ENCODE measurements around the gene RAB30. TPM values are rescaled to one million over a fixed set of nuclear protein-coding genes. Genes with fewer than 3 reads are reported as not detected.

Gene RAB30
- total RNA-seq, 3 donors from 2014 or later: 10.5 to 12.4 (median 11.3) TPM

DNA sequence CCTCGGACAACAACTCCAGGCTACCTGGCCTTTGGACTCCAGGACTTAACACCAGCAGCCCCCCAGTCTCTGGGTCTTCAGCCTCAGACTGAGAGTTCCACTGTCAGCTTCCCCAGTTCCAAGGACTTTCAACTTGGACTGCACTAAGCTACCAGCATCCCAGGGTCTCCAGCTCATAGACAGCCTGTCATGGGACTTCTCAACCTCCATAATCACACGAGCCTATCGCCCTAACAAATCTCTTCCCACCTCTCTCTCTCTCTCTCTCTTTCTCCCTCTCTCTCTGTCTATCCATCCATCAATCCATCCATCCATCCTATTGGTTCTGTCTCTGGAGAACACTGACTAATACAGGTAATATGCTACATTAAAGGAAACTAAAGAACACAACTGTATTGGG is 10.7 kb downstream of the RAB30 start:
- no peak overlapping the region for H3K4me3 Mint-ChIP-seq
- ATAC-seq (no peak), DNase-seq (no peak)
- H3K27me3 Mint-ChIP-seq (ENCODE audit: low read depth): no peaks in the 10 kb centered on the region
- peaks cover 11% of the 10 kb centered on the region for H3K36me3 Mint-ChIP-seq (ENCODE audit: insufficient read depth)
- peaks cover 5% of the 10 kb centered on the region for H3K9me3 Mint-ChIP-seq
- peaks cover 49% of the 10 kb centered on the region for H3K4me1 Mint-ChIP-seq (ENCODE audit: low read depth)

DNA sequence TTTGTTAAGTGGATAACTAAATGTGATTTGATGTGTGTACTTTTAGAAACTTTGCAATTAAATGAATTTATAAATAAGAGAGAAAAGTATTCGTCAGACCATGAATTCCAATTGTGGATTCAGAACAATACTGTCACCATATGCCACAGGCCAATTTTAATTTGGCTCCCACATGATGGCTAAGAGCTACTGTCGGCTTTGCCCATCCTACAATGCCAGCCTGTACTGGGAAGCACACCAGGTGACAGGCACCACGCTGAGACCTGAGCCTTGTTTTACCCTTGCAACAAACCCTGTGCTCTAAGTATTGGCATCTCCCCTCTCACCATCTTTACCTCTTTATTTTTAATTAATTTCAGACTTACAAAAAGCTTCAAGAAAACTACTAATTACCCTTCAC is 14.0 kb downstream of the RAB30 start:
- H3K27me3 Mint-ChIP-seq (ENCODE audit: low read depth): no peaks in the 10 kb centered on the region
- H3K36me3 Mint-ChIP-seq (ENCODE audit: insufficient read depth): peaks cover 23% of the 10 kb centered on the region
- no peak for ATAC-seq
- no peak for DNase-seq
- H3K9me3 Mint-ChIP-seq: peaks cover 10% of the 10 kb centered on the region
- no peak overlapping the region for H3K4me3 Mint-ChIP-seq
- H3K4me1 Mint-ChIP-seq (ENCODE audit: low read depth): peaks cover 56% of the 10 kb centered on the region

DNA sequence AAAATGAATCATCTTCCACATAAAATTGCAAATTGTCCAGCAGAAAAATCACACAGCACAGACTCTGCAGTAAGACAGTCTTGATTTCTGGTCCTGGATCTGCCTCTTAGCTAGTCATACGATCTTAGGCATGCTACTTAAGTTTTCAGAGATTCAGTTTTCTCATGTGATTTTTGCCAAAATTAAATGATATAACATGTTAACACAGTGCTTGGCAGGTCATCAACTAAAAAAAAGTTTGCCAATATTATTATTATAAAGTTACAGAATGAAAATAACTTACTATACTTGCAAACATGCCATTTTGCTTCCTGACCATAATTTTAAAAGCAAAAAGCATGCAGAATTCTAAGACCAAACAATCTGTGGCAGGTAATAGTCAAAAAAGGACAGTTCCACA is 15.1 kb downstream of the RAB30 start:
- peaks cover 12% of the 10 kb centered on the region for H3K9me3 Mint-ChIP-seq
- DNase-seq: no peak
- H3K27me3 Mint-ChIP-seq (ENCODE audit: low read depth): no peaks in the 10 kb centered on the region
- H3K36me3 Mint-ChIP-seq (ENCODE audit: insufficient read depth): peaks cover 22% of the 10 kb centered on the region
- ATAC-seq: no peak
- peaks cover 47% of the 10 kb centered on the region for H3K4me1 Mint-ChIP-seq (ENCODE audit: low read depth)
- H3K4me3 Mint-ChIP-seq: no peak overlapping the region

DNA sequence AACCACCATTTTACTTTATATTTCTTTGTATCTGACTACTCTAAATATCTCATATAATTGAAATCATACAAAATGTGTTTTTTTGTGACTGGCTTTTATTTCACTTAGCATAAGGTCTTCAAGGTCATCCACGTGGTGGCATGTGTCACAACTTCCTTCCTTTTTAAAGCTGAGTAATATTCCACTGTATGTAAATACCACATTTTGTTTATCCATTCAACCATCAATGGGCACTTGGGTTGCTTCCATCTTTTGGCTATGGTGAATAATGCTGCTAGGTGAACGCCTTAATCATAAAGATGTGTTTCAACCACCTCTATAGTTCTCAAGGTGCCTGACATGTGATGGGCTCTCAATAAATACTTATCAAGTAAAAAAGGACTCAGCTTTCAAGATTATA is 15.5 kb downstream of the RAB30 start:
- peaks cover 16% of the 10 kb centered on the region for H3K9me3 Mint-ChIP-seq
- ATAC-seq: peak; percentile 37 to 63
- no peak for DNase-seq
- peaks cover 45% of the 10 kb centered on the region for H3K4me1 Mint-ChIP-seq (ENCODE audit: low read depth)
- H3K4me3 Mint-ChIP-seq: no peak overlapping the region
- no peaks in the 10 kb centered on the region for H3K27me3 Mint-ChIP-seq (ENCODE audit: low read depth)
- H3K36me3 Mint-ChIP-seq (ENCODE audit: insufficient read depth): peaks cover 24% of the 10 kb centered on the region

DNA sequence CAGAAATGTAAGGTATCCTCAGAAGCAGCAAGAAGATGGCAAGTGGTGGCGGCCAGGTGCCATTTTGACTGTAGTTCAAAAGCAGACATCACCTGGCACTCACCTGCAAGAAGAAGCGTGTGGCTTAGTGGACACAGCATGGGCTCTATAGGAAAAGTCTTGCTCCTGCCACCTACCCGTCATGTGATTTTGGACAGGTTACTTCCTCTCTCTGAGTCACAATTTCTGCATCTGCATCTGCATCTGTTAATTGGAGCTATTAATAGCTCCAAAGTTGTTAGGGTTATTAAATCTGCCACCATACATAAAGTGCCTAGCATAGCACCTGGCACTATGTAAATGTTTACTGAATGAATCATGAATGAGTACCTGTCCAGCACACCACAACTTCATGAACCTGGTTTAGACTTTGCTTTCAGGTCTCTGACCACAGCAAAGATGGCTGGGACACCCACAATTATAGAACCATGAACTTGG is 16.8 kb downstream of the RAB30 start:
- Mint-ChIP-seq H3K36me3 (ENCODE audit: insufficient read depth) (peaks cover 20% of the 10 kb centered on the region), H3K4me3 (no peak overlapping the region), H3K9me3 (peaks cover 18% of the 10 kb centered on the region), H3K27me3 (ENCODE audit: low read depth) (no peaks in the 10 kb centered on the region), H3K4me1 (ENCODE audit: low read depth) (peaks cover 42% of the 10 kb centered on the region)
- no peak for ATAC-seq
- no peak for DNase-seq

DNA sequence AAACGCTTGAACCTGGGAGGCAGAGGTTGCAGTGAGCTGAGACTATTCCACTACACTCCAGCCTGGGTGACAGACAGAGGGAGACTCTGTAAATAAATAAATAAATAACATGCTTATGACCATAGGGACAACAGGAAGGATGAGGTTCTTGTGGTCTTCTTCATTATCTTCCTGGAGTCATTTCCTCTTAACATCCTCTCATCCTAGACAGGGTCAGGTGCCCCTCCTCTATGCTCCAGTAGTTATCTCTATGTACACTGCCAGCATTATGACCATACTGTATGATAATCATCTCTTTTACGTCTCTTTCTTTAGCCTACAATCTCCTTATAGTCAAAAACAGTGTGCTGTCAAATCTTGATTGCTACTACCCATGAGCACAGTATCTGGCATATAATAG is 17.7 kb downstream of the RAB30 start:
- Mint-ChIP-seq H3K4me1 (ENCODE audit: low read depth) (peaks cover 36% of the 10 kb centered on the region), H3K36me3 (ENCODE audit: insufficient read depth) (peaks cover 20% of the 10 kb centered on the region), H3K27me3 (ENCODE audit: low read depth) (no peaks in the 10 kb centered on the region), H3K4me3 (no peak overlapping the region), H3K9me3 (peaks cover 18% of the 10 kb centered on the region)
- ATAC-seq: no peak
- no peak for DNase-seq

DNA sequence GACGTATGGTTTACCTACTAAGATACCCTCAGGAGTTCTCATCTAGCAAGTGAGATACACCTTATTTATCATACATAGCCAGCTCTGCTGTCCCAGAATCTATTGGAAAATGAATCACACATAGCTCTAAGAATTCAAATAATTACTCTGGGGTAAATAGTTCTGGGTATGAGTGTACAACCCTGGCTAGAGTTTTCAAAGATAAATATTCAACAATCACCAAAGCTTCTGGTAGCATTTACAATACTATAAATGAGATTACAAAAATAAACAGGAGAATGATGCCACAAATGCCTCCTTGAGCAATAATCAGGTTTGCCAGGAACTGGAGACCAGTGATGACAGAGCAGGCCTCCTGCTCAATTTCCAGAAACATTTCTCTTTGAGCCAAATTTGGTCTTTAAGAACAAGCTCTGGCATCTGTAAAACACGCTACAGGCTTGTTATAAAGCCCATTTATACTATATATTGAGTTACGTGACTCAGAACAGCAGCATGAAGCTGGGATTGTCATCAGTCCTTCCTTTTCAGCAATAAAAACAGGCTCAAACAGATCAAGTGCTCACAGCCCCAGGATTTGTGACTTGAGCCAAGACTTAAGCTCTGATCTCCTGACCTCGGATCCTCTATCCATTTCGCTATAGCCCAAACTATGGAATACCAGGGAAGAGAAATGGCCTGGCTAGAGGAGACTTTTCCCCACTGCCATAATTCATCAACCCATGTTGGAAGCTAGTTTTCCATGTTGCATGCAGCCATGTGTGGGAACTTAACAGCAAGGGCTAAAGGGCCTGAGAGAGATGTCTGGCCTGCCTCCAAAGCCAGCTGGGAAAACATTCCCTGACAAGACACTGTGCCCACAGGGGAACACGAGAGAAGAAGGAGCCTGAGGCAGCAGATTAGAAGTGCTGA is 19.7 kb downstream of the RAB30 start:
- Mint-ChIP-seq H3K36me3 (ENCODE audit: insufficient read depth) (peaks cover 20% of the 10 kb centered on the region), H3K27me3 (ENCODE audit: low read depth) (no peaks in the 10 kb centered on the region), H3K9me3 (peaks cover 18% of the 10 kb centered on the region), H3K4me3 (no peak overlapping the region), H3K4me1 (ENCODE audit: low read depth) (peaks cover 42% of the 10 kb centered on the region)
- ATAC-seq: peak in 1 of 2 donors; percentile 35
- no peak for DNase-seq

DNA sequence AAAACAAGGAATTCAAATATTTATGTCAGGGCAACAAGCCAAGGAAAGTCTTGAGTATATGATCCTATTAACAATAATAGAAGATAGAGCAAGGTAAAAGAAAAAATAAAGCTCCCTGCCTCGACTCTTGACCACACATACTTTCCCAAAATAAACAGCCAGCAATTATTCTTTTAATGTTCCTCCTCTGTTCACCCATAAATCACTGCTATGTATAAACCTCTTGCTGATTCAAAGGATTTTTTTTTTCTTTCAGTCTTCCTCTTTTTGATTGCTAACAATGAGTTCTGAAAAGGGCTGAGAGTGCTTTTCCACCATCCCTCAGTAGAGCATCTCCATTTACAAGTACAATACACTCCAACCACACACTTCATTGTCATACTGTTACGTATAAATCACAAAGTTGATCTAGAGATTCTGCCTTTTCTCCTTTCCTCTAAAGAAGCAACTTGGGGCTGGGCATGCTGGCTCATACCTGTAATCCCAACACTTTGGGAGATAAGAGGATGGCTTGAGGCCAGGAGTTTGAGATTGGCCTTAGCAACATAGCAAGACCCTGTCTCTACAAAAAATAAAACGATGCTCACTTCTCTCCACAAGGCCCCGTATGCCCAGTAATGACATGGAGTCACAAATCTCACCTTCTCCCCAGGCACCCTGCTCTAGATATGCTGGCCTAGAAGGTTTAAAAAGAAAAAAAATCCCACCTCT is 24.0 kb downstream of the RAB30 start:
- DNase-seq (no peak), ATAC-seq (no peak)
- Mint-ChIP-seq H3K4me1 (ENCODE audit: low read depth) (peaks cover 27% of the 10 kb centered on the region), H3K27me3 (ENCODE audit: low read depth) (no peaks in the 10 kb centered on the region), H3K36me3 (ENCODE audit: insufficient read depth) (peaks cover 7% of the 10 kb centered on the region), H3K4me3 (no peak overlapping the region), H3K9me3 (peaks cover 7% of the 10 kb centered on the region)

DNA sequence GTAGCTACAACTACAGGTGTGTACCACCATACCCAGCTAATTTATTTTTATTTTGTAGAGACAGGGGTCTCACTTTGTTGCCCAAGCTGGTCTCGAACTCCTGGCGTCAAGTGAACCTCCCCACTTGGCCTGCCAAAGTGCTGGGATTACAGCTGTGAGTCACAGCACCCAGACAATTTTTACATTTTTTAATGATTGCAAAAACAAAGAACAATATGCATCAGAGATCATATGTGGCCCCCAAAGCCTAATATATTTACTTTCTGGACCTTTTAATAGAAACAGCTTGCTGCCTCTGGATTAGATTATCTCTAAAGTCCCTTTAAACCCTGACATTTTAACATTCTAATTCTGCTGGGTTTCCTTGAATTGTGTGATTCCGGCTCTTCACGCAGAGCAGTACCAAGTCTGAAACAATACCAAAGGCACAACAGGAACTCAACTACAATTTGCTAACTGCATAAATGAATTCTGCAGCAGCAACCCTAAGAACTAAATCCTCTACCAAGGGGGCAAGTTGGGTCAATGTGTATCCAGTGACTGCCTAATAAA is 25.0 kb downstream of the RAB30 start:
- H3K4me1 Mint-ChIP-seq (ENCODE audit: low read depth): peaks cover 27% of the 10 kb centered on the region
- DNase-seq (no peak), ATAC-seq (no peak)

DNA sequence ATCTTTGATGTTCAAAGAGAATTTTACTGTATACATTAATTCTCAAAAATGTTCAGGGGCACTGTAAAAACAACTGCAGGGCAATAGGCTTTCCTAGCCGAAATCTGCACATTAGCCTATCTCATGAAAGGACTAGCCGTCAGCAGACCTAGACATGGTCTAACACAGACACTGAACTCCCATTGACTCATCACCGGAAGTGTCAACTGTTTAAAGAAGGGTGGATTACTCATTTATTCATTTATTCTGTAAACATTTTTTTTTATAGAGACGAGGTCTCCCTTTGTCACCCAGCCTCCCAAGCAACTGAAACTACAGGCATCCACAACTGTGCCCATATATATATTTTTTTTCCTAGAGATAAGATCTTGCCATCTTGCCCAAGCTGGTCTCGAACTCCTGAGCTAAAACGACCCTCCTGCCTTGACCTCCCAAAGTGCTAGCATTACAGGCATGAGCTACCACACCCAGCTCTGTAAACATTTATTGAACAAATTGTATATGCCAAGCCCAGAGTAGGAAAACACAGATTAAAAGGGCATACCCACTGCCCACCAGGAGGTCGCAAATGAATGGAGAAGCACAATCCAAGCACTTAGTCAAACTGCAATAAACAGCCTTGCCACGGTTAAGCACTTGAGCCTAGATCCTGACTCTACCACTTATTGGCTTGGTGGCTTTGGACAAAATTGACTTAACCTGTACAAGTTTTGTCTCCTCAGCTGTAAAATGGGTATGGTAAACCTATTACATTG is 26.6 kb downstream of the RAB30 start:
- Mint-ChIP-seq H3K9me3 (no peaks in the 10 kb centered on the region), H3K27me3 (ENCODE audit: low read depth) (no peaks in the 10 kb centered on the region), H3K4me3 (no peak overlapping the region), H3K36me3 (ENCODE audit: insufficient read depth) (peaks cover 3% of the 10 kb centered on the region), H3K4me1 (ENCODE audit: low read depth) (peaks cover 27% of the 10 kb centered on the region)
- DNase-seq (peak; percentile 7), ATAC-seq (peak; percentile 74 to 90)

More for the DNA sequence above, 25.0 kb downstream of the RAB30 start:
- peaks cover 6% of the 10 kb centered on the region for H3K9me3 Mint-ChIP-seq
- H3K4me3 Mint-ChIP-seq: no peak overlapping the region
- peaks cover 7% of the 10 kb centered on the region for H3K36me3 Mint-ChIP-seq (ENCODE audit: insufficient read depth)
- no peaks in the 10 kb centered on the region for H3K27me3 Mint-ChIP-seq (ENCODE audit: low read depth)

DNA sequence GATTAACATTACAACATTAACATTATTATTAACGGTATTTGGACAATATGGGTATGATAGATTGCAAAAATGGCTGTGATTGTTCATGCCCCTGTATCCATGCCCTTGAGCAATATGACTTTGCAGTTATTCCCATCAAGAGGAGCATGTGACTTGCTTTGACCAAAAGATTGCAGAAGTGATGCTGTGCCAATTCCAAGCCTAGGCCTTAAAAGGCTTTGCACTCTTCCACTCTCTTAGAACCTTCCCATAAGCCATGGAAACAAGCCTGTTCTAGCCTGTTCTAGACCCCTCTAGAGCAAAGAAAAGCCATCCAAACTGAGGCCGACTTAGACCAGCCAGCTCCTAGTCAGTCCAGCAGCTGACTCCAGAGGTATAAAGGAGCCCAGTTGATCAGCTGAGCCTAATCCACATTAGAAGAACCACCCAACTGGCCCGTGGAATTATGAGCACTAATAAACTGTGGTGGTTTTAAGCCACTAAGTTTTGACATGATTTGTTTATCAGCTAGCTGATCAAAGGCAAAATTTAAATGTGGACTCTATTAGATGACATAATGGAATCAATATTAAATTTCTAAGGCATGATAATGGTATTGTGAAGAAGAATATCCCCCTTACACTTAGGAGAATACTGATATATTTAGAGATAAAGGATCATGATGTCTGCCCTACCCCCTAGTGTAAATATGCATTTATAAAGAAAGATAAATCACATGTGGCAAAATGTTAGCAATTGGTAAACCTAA is 28.6 kb downstream of the RAB30 start:
- Mint-ChIP-seq H3K4me1 (ENCODE audit: low read depth) (peaks cover 36% of the 10 kb centered on the region), H3K36me3 (ENCODE audit: insufficient read depth) (peaks cover 11% of the 10 kb centered on the region), H3K4me3 (no peak overlapping the region), H3K9me3 (no peaks in the 10 kb centered on the region), H3K27me3 (ENCODE audit: low read depth) (no peaks in the 10 kb centered on the region)
- DNase-seq (no peak), ATAC-seq (no peak)

DNA sequence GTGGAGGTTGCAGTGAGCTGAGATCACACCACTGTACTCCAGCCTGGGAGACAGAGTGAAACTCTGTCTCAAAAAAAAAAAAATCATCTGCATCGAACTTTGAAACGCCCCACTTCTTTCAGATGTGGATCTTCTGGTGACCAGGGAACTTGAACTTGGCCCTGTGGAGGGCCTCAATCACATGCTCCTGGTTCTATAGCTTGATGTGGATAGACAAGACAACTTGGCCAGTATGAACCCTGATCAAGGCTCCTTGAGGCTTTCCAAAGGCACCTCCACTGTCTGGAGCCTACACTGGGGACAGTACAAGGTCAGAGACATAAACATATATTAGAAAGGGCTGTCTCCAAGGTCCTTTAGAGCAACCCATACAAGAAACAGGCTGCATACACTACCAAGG is 30.6 kb downstream of the RAB30 start:
- ATAC-seq (no peak), DNase-seq (no peak)
- H3K27me3 Mint-ChIP-seq (ENCODE audit: low read depth): no peaks in the 10 kb centered on the region
- peaks cover 14% of the 10 kb centered on the region for H3K36me3 Mint-ChIP-seq (ENCODE audit: insufficient read depth)
- H3K4me3 Mint-ChIP-seq: no peak overlapping the region
- H3K9me3 Mint-ChIP-seq: no peaks in the 10 kb centered on the region
- peaks cover 38% of the 10 kb centered on the region for H3K4me1 Mint-ChIP-seq (ENCODE audit: low read depth)

DNA sequence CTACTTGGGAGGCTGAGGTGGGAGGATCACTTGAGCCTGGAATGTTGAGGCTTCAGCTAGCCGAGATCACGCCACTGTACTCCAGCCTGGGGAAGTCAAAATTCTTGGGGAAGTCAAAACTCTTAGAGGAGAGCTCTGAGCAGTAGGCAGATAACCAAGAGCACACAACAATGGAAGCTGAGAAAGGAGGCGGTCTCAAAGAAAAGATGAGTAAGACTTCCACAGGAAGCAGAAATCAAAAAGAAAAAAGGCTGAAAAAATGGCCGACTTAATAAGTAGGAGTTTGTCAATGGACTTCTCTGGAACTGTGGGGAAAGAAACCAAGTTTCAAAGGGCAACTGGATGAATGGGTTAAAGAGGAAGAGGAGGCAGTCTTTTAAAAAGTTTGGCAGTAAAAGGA is 32.1 kb downstream of the RAB30 start:
- peaks cover 41% of the 10 kb centered on the region for H3K4me1 Mint-ChIP-seq (ENCODE audit: low read depth)
- no peak for DNase-seq
- no peak overlapping the region for H3K4me3 Mint-ChIP-seq

More for the DNA sequence above, 32.1 kb downstream of the RAB30 start:
- H3K36me3 Mint-ChIP-seq (ENCODE audit: insufficient read depth): peaks cover 14% of the 10 kb centered on the region
- H3K9me3 Mint-ChIP-seq: no peaks in the 10 kb centered on the region
- H3K27me3 Mint-ChIP-seq (ENCODE audit: low read depth): no peaks in the 10 kb centered on the region
- no peak for ATAC-seq
